Measurements from ENCODE around the gene DAPK2.

DAPK2 gene

GRCh38 chr15:63996794-63997357 lies 49.4 kb downstream of the DAPK2 start:
- no peak for DNase-seq (ENCODE audit: low spot score)

GRCh38 chr15:63995789-63996188 lies 50.5 kb downstream of the DAPK2 start:
- DNase-seq (ENCODE audit: low spot score): no peak

GRCh38 chr15:63994073-63994600 lies 52.1 kb downstream of the DAPK2 start:
- no peak for DNase-seq (ENCODE audit: low spot score)

GRCh38 chr15:63992300-63992699 lies 54.0 kb downstream of the DAPK2 start:
- DNase-seq (ENCODE audit: low spot score): no peak

- no peak for DNase-seq (ENCODE audit: low spot score)
Measured at GRCh38 chr15:63991706-63992105, 54.6 kb downstream of the DAPK2 start.

- no peak for DNase-seq (ENCODE audit: low spot score)
Measured at GRCh38 chr15:63990454-63990853, 55.8 kb downstream of the DAPK2 start.

- no peak for DNase-seq (ENCODE audit: low spot score)
Measured at GRCh38 chr15:63987796-63988378, 58.4 kb downstream of the DAPK2 start.

GRCh38 chr15:63986751-63987341 lies 59.4 kb downstream of the DAPK2 start:
- DNase-seq (ENCODE audit: low spot score): no peak

- no peak for DNase-seq (ENCODE audit: low spot score)
Measured at GRCh38 chr15:63986185-63986680, 60.1 kb downstream of the DAPK2 start.

- no peak for DNase-seq (ENCODE audit: low spot score)
Measured at GRCh38 chr15:63985221-63986184, 60.8 kb downstream of the DAPK2 start.

- DNase-seq (ENCODE audit: low spot score): no peak
Measured at GRCh38 chr15:63984331-63984730, 62.0 kb downstream of the DAPK2 start.

- DNase-seq (ENCODE audit: low spot score): peak; percentile 60
Measured at GRCh38 chr15:63983061-63983711, 63.1 kb downstream of the DAPK2 start.

- DNase-seq (ENCODE audit: low spot score): no peak
Measured at GRCh38 chr15:63982381-63982854, 63.9 kb downstream of the DAPK2 start.

GRCh38 chr15:63981596-63982320 lies 64.5 kb downstream of the DAPK2 start:
- DNase-seq (ENCODE audit: low spot score): no peak

- no peak for DNase-seq (ENCODE audit: low spot score)
Measured at GRCh38 chr15:63979262-63979793, 67.0 kb downstream of the DAPK2 start.

- DNase-seq (ENCODE audit: low spot score): no peak
Measured at GRCh38 chr15:63978511-63979261, 67.6 kb downstream of the DAPK2 start.

GRCh38 chr15:63977119-63977518 lies 69.2 kb downstream of the DAPK2 start:
- no peak for DNase-seq (ENCODE audit: low spot score)

- no peak for DNase-seq (ENCODE audit: low spot score)
Measured at GRCh38 chr15:63974021-63974420, 72.3 kb downstream of the DAPK2 start.

GRCh38 chr15:63973212-63974009 lies 72.9 kb downstream of the DAPK2 start:
- DNase-seq (ENCODE audit: low spot score): no peak

Data from iPS-NIHi11 (cell line).